Measurements from ENCODE around the gene LZTR1. TPM values are rescaled to one million over a fixed set of nuclear protein-coding genes. Genes with fewer than 3 reads are reported as not detected.

The LZTR1 gene
- total and polyA plus RNA-seq, 2 of the 4 experiments (the other 2 are of a cell fraction), result 22.8 to 41.3 TPM

DNA sequence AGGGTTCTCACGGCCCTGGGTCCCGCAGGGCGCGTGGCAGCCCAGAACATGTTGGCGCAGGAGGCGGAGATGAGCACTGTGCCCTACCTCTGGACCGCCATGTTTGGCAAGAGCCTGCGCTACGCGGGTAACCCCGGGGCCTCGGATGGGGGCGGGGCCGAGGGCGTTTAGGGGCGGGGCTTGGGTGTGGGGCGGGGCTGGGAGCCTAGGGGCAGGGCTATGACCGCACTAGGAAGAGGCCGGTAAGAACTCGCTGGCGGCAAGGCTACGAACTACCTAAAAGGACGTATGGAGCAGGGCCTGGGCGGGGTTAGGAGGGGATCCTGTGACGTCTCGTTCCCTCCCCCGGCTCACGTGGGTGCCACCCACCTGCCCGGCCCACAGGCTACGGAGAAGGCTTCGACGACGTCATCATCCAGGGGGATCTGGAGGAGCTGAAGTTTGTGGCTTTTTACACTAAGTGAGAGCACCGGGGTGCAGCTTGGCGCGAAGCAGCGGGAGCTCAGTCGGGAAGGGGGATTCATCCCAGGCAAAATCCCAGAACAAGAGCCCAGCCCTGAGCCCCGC is 2.8 kb upstream of the LZTR1 start:
- ATAC-seq (ENCODE audit: low read depth) (peak; percentile 40), DNase-seq (peak; percentile 67)
- Histone ChIP-seq H4K20me1 (ENCODE audit: insufficient read depth, low read length) (no peaks in the 10 kb centered on the region), H3K9me3 (ENCODE audit: control insufficient read depth, insufficient read depth, low read length) (peaks cover 10% of the 10 kb centered on the region), H2AK5ac (ENCODE audit: low read depth, low read length) (no peak overlapping the region), H3K18ac (ENCODE audit: low read depth, low read length) (no peak overlapping the region), H4K5ac (ENCODE audit: low read depth, low read length) (no peak overlapping the region), H2BK20ac (ENCODE audit: low read depth, low read length) (no peak overlapping the region), H3K4ac (ENCODE audit: low read depth, low read length) (0 out of 2 replicates have a peak overlapping the region, but pooled peaks have one; percentile 22), H3K79me1 (ENCODE audit: low read depth in 1 of 2, low read length in 2 of 2) (peaks cover 25 to 35% of the 10 kb centered on the region in 2 experiments), H2AK9ac (replicated peaks; ENCODE audit: low read depth, low read length, poor library complexity) (peak overlapping the region; percentile 5), H3K27ac (ENCODE audit: insufficient read depth, low read length) (no peak overlapping the region), H3K56ac (ENCODE audit: extremely low read depth, insufficient read depth, low read length) (no peak overlapping the region), H2BK120ac (ENCODE audit: low read depth, low read length) (no peak overlapping the region), H4K91ac (ENCODE audit: insufficient read depth, low read depth, low read length) (no peak overlapping the region), H3K14ac (replicated peaks; ENCODE audit: low read depth, low read length) (no peak overlapping the region), H3K4me3 (ENCODE audit: insufficient read depth, low read depth, low read length) (peak overlapping the region; percentile 10; the same call in 1 of the 2 replicates), H2BK5ac (ENCODE audit: low read depth, low read length, poor library complexity, severe bottlenecking) (no peak overlapping the region), H3K9me1 (ENCODE audit: insufficient read depth, low read length) (peaks cover 28% of the 10 kb centered on the region), H2AFZ (replicated peaks; ENCODE audit: low read length, poor library complexity) (peak overlapping the region; percentile 91), H2BK15ac (ENCODE audit: low read depth, low read length) (no peak overlapping the region), H3K4me2 (ENCODE audit: low read depth, low read length) (peak overlapping the region; percentile 27), H3K23ac (ENCODE audit: low read depth, low read length) (no peak overlapping the region), H3K27me3 (ENCODE audit: control insufficient read depth, insufficient read depth, low read length) (no peaks in the 10 kb centered on the region; the same call in 1 of the 2 replicates), H3K4me1 (ENCODE audit: control insufficient read depth, insufficient read depth, low read length) (peaks cover 11% of the 10 kb centered on the region), H3K9ac (ENCODE audit: low read depth, low read length) (no peak overlapping the region), H3K36me3 (ENCODE audit: control insufficient read depth, insufficient read depth, low read length) (peaks cover 4% of the 10 kb centered on the region; the same call in 1 of the 2 replicates), H4K8ac (ENCODE audit: low read depth in 2 of 2, low read length in 2 of 2) (peak overlapping the region; percentile 23 to 28; a peak in 1 of 4 replicates)
- POLR2A ChIA-PET (ENCODE audit: unreplicated experiment), result no interaction called here
- intact Hi-C loops (cut with micrococcal nuclease) (no loop called here), dilution Hi-C loops (cut with HindIII; ENCODE audit: low sequenced_read_pairs, unreplicated experiment) (no loop called here), in situ Hi-C loops (cut with MboI; ENCODE audit: low sequenced_read_pairs) (no loop called here)
- no TSS peak for BruUV-seq (replicated peaks)
- no peak for TF ChIP-seq SMC3 (IDR thresholded peaks at IDR 0.05; ENCODE audit: low read depth, low read length)
- TF ChIP-seq RAD21 (IDR thresholded peaks at IDR 0.05; ENCODE audit: low read length), result no peak
- TF ChIP-seq, protein P1, sequence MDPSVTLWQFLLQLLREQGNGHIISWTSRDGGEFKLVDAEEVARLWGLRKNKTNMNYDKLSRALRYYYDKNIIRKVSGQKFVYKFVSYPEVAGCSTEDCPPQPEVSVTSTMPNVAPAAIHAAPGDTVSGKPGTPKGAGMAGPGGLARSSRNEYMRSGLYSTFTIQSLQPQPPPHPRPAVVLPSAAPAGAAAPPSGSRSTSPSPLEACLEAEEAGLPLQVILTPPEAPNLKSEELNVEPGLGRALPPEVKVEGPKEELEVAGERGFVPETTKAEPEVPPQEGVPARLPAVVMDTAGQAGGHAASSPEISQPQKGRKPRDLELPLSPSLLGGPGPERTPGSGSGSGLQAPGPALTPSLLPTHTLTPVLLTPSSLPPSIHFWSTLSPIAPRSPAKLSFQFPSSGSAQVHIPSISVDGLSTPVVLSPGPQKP (IDR thresholded peaks at IDR 0.05; ENCODE audit: borderline replicate concordance, low read depth, low read length), result no peak
- TF ChIP-seq, protein P2, sequence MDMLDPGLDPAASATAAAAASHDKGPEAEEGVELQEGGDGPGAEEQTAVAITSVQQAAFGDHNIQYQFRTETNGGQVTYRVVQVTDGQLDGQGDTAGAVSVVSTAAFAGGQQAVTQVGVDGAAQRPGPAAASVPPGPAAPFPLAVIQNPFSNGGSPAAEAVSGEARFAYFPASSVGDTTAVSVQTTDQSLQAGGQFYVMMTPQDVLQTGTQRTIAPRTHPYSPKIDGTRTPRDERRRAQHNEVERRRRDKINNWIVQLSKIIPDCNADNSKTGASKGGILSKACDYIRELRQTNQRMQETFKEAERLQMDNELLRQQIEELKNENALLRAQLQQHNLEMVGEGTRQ (IDR thresholded peaks at IDR 0.05; ENCODE audit: low read depth, low read length), result peak; percentile 80
- WGBS, 2 experiments (ENCODE audit: extremely low coverage in 2 of 2, insufficient read length in 1 of 2), result 16% methylated on average over 6 of the region's 39 CpGs; no CpG with 5 or more reads in 1 of the 2 experiments
- CTCF ChIA-PET, result no interaction called here
